GM19397 (cell line): ENCODE results near the gene CDC42BPG.

Experiments
- ATAC-seq: cut with Tn5 transposase; IDR thresholded peaks from one replicate; pipeline ENCODE4 v1.9.1; 2021; ENCODE audit warnings: mild to moderate bottlenecking, moderate library complexity; ENCODE audit not compliant: unreplicated experiment

Gene CDC42BPG

DNA sequence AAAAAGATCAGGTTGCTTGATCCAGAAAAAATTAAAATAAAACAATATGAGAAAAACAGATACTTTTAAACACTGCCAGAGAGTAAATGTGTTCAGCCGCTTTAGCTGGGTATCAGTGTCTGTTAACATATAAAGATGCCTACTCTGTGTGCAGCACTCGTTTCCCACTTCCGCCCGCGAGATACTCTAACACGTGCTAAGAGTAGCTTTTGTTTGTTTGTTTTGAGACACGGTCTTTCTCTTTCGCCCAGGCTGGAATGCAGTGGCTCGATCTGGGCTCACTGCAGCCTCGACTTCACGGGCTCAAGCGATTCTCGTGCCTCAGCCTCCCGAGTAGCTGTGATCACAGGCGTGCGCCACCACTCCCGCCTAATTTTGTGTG is 33.6 kb downstream of the CDC42BPG start:
- no peak for ATAC-seq

GRCh38 chr11:64810271-64810890 is 34.1 kb downstream of the CDC42BPG start, which contains the start of gene MEN1:
Gene MEN1 (minus strand): TSS chr11:64810551. CDS start chr11:64810109, 442 bp downstream.
- ATAC-seq, result peak; percentile 62

DNA sequence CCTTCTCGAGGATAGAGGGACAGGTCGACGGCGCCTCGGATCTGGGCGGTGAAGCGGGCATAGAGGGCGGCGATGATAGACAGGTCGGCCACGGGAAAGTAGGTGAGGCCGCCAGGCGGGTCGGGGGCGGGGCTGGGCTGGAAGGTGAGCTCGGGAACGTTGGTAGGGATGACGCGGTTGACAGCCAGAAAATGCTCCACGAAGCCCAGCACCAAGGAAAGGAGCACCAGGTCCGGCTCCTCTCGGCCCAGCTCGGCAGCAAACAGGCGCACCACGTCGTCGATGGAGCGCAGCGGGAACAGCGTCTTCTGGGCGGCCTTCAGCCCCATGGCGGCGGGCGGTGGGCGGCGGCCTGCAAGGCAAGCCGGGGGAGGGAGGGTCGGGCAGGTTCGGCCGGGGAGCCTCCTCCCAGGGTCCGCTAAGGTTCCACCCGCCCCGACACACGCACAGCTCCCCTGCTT is 34.6 kb downstream of the CDC42BPG start:
- no peak for ATAC-seq

DNA sequence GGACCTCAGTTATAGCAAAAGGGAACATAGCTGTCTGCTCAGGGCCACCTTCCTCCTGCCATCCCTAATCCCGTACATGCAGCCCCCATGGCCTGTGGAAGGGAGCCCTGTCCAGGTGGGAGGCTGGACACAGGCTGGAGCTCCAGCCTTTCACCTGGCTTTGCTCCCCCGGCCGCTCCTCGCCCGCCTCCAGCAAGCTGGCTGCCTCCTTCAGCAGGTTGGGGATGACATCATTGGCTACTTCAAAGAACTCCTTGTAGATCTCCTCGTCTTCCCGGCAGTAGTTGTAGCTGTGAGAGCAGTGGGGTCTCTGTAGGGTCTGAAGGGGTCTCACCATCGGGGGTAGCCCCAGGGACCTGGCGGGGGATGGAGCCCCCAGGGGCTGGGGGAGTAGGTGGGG is 39.0 kb downstream of the CDC42BPG start:
- no peak for ATAC-seq

GRCh38 chr11:64804346-64805210 is 39.9 kb downstream of the CDC42BPG start:
- no peak for ATAC-seq

- no peak for ATAC-seq
These were observed 40.6 kb downstream of the CDC42BPG start for GRCh38 chr11:64803846-64804345.

DNA sequence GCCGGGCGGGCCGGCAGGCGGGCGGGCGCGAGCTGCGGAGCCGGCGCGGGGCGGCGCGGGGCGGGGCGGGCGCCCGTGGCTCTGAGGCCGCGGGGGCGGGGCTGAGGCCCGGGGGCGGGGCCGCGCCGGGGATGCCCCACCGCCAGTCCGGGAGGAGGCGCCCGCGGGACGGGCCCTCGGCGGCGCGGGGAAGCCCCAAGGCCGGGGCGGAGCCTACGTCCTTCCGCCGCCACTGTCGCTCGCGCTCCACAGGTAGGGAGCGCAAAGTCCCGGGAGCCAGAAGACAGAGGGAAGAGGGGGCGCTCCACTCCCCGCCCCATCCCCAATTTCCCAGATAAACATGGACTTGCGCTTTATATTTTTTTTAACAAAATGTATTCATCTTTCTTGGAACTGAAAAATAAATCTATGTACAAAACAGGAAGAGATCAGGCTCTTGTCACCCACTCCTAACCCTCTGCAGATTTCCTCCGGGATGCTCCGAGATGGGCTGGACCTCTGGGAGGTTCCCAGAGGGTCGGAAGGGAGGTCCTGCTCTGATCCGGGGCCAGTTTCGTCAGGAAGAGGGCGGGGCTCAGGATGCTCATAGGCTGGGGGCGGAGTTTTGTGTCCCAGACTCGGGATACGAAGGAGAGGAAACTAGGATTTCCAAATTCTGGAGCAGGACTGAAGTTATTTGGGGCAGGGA is 41.2 kb downstream of the CDC42BPG start, which contains the start of gene MAP4K2:
TSS of gene MAP4K2 (minus strand) at position 57 of the 688 bp plus-strand sequence. CDS start 65 bp downstream, outside the sequence.
- ATAC-seq, result peak; percentile 54

DNA sequence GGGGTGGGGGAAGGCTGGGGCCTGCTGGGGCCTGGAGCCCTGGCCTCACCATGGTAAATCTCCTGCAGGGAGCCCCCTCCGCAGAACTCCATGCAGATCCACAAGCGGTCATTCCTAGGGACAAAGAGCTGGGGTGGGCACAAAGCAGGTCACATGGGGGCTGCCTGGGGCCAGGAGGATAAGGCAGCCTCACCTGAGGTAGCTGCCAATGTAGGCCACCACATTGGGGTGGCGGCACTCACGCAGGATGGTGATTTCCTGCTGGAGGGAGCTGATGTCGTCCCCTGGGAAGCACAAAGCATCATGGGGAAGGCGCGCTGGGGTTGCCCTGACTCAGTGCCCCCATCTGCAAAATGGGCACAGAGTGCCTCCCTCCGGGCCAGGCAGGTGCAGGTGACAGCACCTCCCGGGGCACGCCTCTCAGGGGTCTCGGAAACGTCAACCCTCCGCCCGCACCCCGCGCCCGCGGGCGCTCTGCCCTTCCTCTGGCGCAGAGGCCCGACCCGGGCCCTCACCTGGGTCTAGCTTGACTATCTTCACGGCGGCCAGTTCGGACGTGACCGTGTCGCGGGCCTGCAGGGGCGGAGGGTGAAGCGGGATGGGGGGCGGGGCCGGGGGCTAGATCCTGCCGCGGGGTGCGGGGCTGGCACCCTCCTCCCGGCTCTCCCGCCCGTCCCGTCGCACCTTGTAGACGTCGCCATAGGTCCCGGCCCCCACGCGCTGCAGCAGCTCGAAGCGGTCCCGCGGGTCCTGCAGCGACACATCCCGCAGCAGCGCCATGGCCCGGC is 41.9 kb downstream of the CDC42BPG start:
- peak; percentile 15 for ATAC-seq

DNA sequence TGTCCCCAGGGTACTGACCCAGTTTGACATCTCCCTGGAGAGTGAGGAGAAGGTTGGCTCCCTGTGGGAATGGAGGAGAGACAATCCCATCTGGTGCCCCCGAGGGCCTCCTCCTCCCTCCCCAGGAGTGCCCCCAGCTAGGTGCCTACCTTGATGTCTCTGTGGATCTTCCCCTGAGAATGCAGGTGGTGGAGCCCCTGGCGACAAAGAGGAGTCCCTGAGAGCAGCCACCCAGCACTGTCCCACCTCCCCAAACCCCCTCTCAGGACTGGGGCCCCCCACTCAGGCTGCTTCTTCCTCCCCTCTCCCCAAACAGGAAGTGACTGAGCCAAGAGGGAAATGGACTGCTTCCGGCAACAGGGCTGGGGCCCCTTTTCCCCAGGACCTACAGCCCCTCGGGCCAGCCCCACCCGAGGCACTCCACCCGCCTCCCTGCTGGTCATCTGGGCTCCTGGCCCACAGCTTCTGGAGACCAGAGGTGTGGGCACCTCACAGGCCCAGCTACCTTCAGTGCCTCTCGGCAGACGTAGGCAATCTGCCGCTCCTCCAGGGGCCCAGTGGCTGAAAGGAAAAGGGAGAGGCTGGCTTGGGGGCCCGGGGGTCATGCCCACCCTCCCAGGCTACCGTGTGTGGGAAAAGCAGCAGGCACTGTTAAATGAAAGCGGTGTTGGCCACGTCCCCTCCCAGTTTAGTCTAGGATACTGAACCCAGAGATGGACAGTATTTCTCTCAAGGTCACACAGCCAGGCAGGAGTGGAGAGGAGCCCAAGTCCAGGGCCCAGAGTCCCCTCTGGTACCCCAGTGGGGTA is 42.7 kb downstream of the CDC42BPG start:
- ATAC-seq, result no peak

GRCh38 chr11:64801158-64801464 is 43.3 kb downstream of the CDC42BPG start:
- ATAC-seq, result no peak

DNA sequence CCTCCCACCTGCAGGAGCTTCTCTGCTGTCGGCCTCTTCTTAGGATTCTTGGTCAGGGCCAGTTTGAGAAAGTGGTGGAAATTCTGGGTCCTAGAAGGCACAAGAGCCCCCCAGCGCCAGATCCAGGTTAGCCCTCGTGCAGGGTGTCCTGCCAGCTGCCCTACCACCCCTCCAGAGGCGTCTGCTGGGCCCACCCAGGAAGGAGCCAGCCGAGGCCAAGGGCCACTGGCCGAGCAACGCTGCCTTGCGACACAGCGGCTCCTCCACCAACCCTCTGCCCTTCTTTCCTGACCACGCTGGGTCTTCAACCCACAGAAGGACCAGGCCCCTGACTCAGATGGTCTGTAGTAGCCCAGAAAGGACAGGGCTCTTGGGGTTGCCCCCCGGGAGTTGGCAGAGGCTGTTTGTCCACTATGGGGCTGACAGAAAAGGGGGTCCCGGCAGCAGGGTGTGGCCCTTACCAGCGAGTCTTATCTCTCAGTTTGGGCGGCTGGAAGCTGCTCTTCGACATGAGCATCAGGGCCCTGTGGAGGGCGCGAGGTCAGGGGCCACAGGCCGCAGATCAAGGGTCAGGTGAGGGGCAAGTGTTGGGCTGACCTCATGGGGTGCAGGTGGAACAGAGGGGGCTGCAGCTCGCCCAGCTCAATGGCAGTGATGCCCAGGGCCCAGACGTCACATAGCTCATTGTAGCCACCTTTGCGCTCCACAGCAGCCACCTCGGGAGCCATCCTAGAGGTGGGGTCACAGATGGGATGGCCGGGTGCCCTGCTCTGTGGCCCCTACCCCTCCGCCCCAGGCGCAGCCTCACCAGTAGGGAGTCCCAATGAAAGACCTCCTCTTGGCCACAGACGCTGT is 43.9 kb downstream of the CDC42BPG start:
- no peak for ATAC-seq

DNA sequence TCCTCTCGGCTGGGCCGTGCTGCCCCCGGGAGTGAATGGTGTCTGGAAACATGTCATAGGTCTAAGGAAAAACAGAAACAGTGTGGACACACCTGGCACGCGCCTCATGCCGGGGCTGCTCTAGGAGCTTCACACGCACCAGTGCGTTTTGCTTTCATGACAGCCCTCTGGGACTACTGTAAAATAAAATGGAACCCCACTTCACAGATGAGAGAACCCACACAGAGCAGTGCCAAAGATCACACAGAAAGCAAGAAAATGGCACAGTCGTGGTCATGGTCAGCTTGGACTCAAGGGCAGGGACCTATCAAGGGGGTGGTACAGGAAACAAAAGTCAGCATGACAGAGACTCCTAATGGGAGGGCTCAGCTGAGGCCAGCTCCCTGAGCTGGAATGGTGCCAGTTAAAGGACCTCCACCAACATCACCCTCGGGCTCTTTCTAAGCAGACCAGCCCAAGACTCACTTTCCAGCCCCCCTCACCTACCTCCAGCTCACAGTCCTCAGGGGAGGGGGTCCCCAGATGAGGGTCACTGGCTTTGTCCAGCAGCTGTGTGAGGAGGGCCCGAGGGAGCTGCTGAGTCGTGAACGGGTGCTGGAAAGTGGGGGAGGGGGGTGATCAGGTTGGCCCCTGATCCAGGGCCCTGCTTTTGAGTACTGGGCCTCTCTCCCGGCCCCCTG is 44.7 kb downstream of the CDC42BPG start:
- no peak for ATAC-seq

DNA sequence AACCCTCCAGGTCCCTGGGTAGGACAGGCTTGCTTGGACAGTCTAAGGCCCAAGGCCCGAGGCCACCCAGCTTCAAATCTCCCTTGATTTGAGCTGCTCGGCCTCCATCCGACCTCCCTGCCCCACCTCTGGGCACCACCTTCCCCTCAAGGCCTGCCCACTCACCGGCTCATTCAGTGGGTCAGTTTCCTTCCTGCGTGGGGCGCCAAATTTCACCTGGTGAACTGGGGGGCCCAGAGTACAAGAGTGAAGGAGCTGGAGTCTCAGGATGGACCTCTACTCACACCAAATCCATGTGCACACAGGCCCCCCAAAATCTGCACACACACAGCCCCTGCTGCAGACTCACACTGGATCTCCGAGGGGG is 45.2 kb downstream of the CDC42BPG start:
- ATAC-seq, result no peak

GRCh38 chr11:64796757-64797541 is 47.5 kb downstream of the CDC42BPG start:
- no peak for ATAC-seq

- no peak for ATAC-seq
These were observed 48.3 kb downstream of the CDC42BPG start for GRCh38 chr11:64796047-64796756.

GRCh38 chr11:64794526-64794925 is 49.9 kb downstream of the CDC42BPG start:
- no peak for ATAC-seq
